HT1080 (cell line): ENCODE results near the gene JAK2. TPM values are rescaled to one million over a fixed set of nuclear protein-coding genes. Genes with fewer than 3 reads are reported as not detected.
A peak's percentile ranks its signal among the peaks of the same experiment; 100 is the strongest.
"Not testable (repeated sequence)": the region's sequence is repeated elsewhere in the genome, so short reads cannot be mapped to it uniquely, and the experiment has no call there.

Source experiments
- DNase-seq: peaks from one replicate; pipeline ENCODE4 v3.0.0-alpha.2; 2015; ENCODE audit warnings: low read depth
- total RNA-seq: library from RNA; depleted of rRNA; stranded (reverse); fragments of >200 nt; shearing (Covaris generic); gene quantifications from 2 replicates; pipeline ENCODE4 v1.2.3, GENCODE V29; 2014

JAK2 gene
- total RNA-seq, 1 experiment from 2014 or later = 3.9 TPM

- no peak for DNase-seq
Measured at GRCh38 chr9:4980086-4980727, 4.9 kb upstream of the JAK2 start.

DNA sequence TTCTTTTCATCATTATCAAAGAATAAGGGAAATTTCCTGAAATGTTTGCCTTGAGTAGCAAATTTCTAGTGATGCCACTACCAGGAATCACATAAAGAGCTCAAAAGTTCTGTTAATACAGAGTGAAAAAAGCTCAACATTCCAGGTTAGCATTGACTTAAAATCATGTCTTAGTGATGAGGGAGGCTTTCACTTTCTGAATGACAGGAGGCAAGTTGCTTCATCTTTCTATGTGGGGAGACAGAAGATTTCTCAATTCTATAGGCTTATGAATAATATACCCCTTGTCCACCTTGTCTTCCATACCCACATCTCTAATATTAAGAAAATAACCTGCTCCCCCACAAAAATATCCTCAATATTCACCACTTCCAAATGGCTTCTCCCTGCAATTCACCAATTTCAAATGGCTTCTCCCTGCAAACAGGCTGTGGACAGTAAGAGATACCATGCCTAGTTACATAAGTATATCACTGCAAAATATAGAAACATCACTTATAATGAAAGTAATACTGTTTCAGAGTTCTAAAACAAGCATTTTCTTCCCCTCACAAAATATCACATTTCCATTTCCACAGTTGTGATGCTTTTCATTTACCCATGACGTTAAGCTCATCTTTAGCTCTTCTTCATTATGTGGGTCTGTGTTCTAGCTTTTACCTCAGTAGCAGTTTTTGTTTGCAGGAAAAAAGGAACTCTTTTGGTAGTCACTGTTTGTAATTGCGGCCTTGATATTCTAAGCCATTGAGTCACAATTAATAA, 2.2 kb upstream of the JAK2 start:
- DNase-seq = no peak

- DNase-seq = no peak
Measured at GRCh38 chr9:4983601-4984165, 1.4 kb upstream of the JAK2 start.

DNA sequence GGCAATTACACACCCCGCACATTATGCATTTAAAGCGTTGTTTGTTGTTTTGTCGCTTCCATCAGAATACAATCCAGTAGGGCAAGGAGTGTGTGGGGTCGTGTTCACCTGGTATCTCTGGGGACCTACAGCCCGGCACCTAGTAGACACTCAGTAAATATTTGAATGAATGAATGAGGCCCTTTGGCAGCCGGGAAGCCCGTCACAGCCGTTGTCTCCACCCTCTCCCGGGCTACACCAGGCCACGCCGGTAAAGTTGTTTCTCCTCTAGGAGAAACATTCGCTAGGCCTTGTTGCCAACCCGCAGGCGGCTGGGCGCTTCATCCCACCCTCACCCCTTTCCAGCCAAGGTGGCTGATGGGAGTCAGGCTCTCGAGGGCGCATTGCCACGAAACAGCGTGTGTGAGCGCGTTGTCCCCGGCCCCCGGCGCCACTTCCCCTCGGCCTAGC, 876 bp upstream of the JAK2 start:
- no peak for DNase-seq

- peak; percentile 39 for DNase-seq
Measured at GRCh38 chr9:4985386-4986266, 554 bp downstream of the JAK2 start.

DNA sequence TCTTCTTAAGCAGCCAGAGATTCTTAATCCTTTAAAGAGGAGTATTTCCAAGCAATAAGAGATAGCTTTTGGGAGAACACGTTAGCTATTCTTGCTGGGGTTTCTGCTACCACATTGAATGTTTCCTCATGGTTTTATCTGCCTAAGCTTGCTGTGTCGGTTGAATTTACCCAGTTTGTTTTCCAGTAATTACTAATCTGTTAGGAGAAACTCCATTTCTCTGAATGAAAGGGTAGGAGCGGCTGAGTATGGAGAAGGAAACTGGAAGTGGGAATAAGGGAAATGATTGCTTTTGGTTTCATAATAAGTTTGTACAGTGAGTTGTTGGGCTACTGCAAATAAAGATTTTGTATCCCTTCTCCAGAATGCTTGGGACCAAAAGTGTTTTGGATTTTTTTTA, 1.2 kb downstream of the JAK2 start:
- no peak for DNase-seq

DNA sequence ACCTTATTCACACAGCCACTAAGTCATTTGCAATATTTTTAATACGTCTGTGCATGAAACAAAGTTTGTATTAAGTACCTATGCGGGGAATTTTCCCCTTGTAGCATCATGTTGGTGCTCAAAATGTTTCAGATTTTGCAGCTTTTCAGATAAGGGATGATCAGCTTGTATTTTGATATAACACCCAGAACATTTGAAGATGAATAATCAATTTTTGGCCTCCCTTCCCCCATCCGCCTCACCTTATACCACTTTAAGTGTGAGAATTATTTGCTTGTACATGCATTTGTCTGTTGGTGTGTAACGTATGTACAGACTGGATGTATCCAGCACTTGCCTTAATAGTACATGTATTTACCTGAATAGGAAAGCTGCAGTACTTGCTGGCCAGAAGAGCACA, 1.7 kb downstream of the JAK2 start:
- DNase-seq = no peak

DNA sequence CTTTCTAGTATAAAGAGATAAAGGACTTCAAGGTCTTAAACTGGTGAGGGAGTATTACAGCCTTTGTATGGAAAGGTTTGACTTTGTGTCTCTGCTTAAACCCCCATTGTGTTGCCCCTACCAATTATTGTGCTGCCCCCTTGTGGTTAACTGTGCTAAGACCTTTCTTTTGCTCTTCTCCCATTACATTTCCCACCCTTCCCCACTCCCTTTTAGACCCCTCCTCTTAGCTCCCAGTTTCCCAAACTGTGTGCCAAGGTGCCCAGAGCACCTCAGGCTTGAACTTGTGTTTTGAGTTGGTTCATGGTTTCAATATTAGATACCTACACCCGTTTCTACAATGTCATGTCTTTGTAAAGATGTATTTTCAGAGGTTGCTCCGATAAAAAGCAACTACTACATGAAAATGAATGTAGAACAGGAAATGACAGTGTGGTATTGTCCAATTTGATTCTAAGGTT, 2.9 kb downstream of the JAK2 start:
- peak; percentile 69 for DNase-seq

DNA sequence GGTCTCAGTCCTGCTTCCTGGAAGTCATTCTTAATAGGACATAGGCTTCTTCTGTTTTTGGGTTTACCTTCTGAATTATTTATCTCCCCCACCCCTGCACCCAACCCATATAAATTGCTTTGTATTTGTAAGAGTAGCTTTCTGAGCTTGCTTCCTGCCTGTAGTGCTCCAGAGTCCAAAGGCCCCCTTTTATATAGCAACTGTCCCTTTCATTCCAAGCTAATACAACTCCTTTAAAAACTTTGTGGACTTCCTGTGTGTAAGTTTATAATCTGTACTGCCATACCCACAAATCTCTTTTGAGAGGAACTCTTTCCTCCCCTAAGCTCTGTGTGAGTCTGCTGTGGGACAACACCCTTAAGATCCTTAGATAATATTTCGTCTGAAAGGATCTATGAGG, 7.8 kb downstream of the JAK2 start:
- DNase-seq = no peak

DNA sequence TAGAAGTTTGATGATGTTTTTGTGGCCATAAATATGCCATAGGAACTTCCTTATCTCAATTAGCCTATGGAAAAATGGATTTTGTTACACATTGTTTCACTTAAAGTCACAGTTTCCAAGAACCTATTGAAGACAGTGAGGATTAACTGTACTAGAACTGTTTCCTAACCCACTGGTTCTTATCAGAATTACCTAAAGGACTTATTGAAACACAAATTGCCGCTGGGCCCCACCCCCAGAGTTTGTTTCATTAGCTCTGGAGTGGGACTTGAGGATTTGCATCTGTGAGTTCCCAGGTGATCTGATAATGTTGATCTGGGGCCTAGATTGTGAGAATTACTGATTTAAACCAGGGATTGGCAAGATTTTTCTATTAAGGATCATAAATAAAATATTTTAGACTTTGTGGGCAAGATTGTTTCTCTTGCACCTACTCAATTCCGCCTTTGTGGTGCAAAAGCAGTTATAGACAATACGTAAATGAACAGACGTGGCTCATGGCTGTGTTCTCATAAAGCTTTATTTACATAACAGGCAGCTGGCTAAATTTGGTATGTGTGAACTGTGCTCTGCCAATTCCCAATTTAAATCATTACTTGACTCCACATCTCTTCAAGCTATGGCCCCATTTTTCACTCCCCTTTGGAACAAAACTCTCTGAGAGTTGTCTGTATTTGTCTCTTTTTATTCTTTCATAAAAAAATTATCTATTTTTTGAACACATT, 9.3 kb downstream of the JAK2 start:
- DNase-seq = no peak

- DNase-seq = no peak
Measured at GRCh38 chr9:4997196-4997595, 12.1 kb downstream of the JAK2 start.

- DNase-seq = no peak
Measured at GRCh38 chr9:4997631-4998030, 12.6 kb downstream of the JAK2 start.

- no peak for DNase-seq
Measured at GRCh38 chr9:5002811-5003210, 17.7 kb downstream of the JAK2 start.

GRCh38 chr9:5004481-5004880, 19.4 kb downstream of the JAK2 start:
- no peak for DNase-seq

DNA sequence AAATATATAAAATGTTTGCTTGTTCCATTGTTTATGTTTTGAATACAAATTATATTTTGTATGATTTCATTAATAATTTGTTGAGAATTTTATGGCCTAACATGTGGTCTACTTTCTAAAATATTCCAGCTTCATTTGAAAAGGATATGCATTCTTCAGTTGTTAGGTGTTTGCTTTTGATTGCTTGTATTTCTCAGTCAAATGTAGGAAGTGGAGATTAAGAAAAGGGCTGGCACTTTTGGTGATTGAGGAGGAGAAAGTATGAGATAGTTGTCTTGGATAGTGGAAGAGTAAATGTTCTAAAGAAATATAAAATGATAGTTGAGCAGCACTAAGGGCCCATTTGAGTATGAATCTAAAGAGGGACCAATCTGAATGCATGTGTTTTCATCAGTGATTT, 23.1 kb downstream of the JAK2 start:
- no peak for DNase-seq

DNA sequence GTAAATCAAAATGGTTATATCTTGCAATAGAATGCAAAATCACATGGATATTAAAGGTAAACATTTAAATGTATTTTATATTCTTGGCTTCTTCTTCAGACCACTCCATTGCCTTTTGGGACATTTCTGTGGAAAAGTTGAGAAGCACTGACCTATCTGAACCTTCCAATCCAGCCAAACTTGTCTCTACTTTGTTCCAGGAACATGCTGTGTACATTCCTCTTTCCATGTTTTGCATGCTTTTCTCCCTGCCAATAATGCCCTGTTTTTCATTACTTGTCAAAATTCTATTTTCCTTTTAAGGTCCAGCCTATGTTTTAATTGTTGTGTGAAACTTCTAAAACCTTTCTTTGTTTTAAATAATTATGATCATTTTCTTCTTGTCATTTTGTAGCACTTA, 28.3 kb downstream of the JAK2 start:
- no peak for DNase-seq

- DNase-seq = no peak
Measured at GRCh38 chr9:5015934-5016333, 30.9 kb downstream of the JAK2 start.

- DNase-seq = peak; percentile 58
Measured at GRCh38 chr9:5025416-5025815, 40.3 kb downstream of the JAK2 start.

DNA sequence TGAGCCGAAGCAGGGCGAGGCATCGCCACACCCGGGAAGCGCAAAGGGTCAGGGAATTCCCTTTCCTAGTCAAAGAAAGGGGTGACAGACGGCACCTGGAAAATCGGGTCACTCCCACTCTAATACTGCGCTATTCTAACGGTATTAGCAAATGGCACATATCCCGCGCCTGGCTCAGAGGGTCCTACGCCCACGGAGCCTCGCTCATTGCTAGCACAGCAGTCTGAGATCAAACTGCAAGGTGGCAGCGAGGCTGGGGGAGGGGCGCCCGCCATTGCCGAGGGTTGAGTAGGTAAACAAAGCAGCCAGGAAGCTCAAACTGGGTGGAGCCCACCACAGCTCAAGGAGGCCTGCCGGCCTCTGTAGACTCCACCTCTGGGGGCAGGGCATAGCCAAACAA, 46.9 kb downstream of the JAK2 start:
- DNase-seq = not testable (repeated sequence)

DNA sequence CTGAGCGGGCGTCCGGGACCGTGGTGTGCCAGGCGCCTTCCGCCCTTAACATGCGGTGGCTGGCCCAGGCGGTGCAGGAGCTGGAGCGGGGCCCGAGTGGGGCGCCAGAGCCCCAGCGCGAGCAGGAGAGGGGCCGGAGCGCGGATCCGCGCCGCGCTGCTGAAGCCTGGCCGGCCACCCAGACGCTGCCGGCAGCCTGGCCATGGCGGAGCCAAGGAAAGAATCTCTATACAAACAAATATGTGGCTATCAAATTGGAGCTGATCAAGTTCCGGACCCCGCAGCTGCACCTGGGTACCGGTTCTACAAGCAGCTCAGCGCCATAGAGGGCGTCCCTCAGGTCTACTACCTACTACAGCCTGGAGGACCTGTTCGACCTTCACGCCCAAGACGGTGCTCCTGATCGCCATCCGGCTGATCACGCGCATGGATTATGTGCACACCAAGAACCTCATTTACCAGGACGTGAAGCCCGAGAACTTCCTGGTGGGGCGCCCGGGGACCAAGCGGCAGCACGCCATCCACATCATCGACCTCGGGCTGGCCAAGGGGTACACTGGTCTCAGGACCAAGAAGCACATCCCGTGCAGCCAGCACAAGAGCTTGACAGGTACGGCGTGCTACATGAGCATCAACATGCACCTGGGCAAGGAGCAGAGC, 55.8 kb downstream of the JAK2 start:
- no peak for DNase-seq
